SJCRH30 (cell line): ENCODE measurements around the gene CCN5. TPM values are rescaled to one million over a fixed set of nuclear protein-coding genes. Genes with fewer than 3 reads are reported as not detected.
A peak's percentile ranks its signal among the peaks of the same experiment; 100 is the strongest.
"Not testable (repeated sequence)": the region's sequence is repeated elsewhere in the genome, so short reads cannot be mapped to it uniquely, and the experiment has no call there.

Experiments used
- DNase-seq, 2 experiments: peaks; one replicate each; pipeline ENCODE4 v3.0.0-alpha.2; 2015 to 2020
- H3K27ac ChIP-seq: fragments of 250-450 bp; sonication (Bioruptor Pico); 2 replicates; pipeline ENCODE4 v1.5.1; 2020; ENCODE audit warnings: mild to moderate bottlenecking, moderate library complexity
- H3K27me3 ChIP-seq: fragments of 250-450 bp; sonication (Bioruptor Pico); 2 replicates; pipeline ENCODE4 v1.5.1; 2020; ENCODE audit warnings: mild to moderate bottlenecking, moderate library complexity
- H3K36me3 ChIP-seq: fragments of 250-450 bp; sonication (Bioruptor Pico); 2 replicates; pipeline ENCODE4 v1.5.1; 2020; ENCODE audit warnings: mild to moderate bottlenecking, moderate library complexity
- H3K4me1 ChIP-seq: fragments of 250-450 bp; sonication (Bioruptor Pico); 2 replicates; pipeline ENCODE4 v1.5.1; 2020; ENCODE audit warnings: mild to moderate bottlenecking, moderate library complexity
- H3K4me3 ChIP-seq: fragments of 250-450 bp; sonication (Bioruptor Pico); 2 replicates; pipeline ENCODE4 v1.5.1; 2020; ENCODE audit warnings: mild to moderate bottlenecking, moderate library complexity
- H3K9me3 ChIP-seq: fragments of 250-450 bp; sonication (Bioruptor Pico); replicated peaks from 2 replicates; pipeline ENCODE4 v1.5.1; 2020; ENCODE audit warnings: mild to moderate bottlenecking, moderate library complexity
- total RNA-seq: library from RNA; depleted of rRNA; stranded (reverse); fragments of >200 nt; shearing (Covaris generic); gene quantifications from 2 replicates; pipeline ENCODE4 v1.2.3, GENCODE V29; 2014

Gene CCN5
- total RNA-seq, 1 experiment from 2014 or later, result not detected

DNA sequence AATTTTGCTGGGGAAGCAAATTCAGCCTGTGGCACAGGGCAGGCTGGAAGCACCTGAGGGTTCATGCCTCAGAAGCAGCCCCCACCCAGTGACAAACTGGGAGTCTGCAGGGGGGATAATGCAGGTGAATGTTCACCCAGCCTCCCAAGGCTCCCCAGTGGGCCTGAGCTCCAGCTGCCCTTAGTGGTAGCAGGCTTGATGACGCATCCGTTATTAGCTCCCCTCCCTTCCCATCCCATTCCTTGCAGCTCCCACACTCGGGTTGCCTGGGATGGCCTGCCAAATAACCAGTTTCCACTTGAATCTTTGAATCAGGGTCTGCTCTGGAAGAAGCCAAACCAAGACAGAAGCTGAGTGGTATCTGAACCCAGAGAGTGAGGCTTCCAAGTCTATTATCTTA, 46.3 kb downstream of the CCN5 start:
- Histone ChIP-seq H3K4me1 (no peaks in the 10 kb centered on the region), H3K36me3 (no peaks in the 10 kb centered on the region), H3K27me3 (peaks cover 47% of the 10 kb centered on the region), H3K27ac (no peak overlapping the region), H3K9me3 (no peaks in the 10 kb centered on the region), H3K4me3 (no peak overlapping the region)
- no peak for DNase-seq

DNA sequence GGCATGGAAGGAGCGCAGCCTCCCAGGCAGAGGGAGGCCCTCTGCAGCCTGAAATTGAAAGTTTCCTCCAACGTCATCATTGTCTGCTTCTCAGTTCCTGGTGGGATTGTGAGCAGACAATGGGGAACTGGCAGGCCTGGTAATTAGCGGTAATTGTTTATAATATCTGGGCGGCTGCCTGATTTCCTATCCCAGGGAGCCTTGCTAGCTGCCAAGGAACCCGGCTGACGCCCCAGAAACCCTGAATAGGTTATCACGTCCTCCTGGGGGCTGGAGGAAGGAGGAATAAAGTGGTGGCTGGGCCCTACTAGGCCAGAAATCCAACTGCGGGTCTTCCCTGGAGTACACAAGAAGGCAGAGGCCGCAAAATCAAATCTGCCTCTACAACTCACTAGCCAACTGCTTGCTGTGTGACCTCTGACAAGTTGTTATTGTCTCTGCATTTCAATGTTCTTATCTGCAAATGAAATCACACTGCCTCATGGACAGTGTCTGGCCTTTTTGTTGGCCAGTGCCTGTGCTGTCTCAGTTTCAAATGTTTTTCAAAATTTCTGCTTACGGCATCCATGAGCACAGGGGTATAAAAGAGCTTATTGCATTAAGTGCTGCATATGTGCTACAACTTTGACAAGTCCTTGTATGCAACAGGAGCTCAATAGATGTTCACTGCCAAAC, 47.4 kb downstream of the CCN5 start:
- Histone ChIP-seq H3K4me1 (no peaks in the 10 kb centered on the region), H3K9me3 (no peaks in the 10 kb centered on the region), H3K27ac (no peak overlapping the region), H3K27me3 (peaks cover 47% of the 10 kb centered on the region), H3K4me3 (no peak overlapping the region), H3K36me3 (no peaks in the 10 kb centered on the region)
- no peak for DNase-seq

DNA sequence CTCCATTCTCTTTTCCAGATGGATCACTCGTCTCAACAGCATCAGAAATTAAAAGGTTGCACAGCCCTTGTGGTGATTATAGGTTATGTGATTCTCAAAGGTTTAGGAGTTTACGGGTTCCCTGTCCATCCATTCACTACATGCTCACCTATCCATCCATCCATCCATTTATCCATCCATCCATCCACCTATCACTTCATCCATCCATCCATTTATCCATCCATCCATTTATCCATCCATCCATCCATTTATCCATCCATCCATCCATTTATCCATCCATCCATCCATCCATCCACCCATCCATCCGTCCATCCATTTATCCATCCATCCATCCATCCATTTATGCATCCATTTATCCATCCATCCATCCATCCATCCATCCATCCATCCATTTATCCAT, 48.6 kb downstream of the CCN5 start:
- H3K36me3 ChIP-seq, H3K4me1 ChIP-seq, H3K27ac ChIP-seq, H3K4me3 ChIP-seq, H3K9me3 ChIP-seq, DNase-seq: not testable (repeated sequence)
- H3K27me3 ChIP-seq, result peaks cover 39% of the 10 kb centered on the region

DNA sequence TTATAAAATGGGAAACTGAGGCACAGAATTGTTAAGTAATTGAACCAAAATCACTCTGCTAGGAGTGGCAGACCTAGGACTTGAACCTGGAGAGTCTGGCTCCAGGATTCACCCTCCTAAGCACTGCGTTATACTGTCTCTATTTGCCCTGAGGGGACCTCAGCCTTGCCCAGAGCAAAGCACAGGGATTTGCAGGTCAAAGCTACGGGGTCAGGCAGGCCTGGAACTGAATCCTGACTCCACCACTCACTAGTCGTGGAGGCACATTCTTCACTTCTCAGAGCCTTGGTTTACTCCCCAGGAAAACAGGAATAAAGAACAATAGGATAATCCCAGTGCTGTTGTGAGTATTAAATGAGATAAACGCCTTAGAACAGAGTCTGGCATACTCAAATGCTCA, 49.9 kb downstream of the CCN5 start:
- Histone ChIP-seq H3K36me3 (no peaks in the 10 kb centered on the region), H3K27ac (no peak overlapping the region), H3K4me1 (no peaks in the 10 kb centered on the region), H3K4me3 (no peak overlapping the region), H3K9me3 (no peaks in the 10 kb centered on the region), H3K27me3 (peaks cover 35% of the 10 kb centered on the region)
- DNase-seq, result no peak

DNA sequence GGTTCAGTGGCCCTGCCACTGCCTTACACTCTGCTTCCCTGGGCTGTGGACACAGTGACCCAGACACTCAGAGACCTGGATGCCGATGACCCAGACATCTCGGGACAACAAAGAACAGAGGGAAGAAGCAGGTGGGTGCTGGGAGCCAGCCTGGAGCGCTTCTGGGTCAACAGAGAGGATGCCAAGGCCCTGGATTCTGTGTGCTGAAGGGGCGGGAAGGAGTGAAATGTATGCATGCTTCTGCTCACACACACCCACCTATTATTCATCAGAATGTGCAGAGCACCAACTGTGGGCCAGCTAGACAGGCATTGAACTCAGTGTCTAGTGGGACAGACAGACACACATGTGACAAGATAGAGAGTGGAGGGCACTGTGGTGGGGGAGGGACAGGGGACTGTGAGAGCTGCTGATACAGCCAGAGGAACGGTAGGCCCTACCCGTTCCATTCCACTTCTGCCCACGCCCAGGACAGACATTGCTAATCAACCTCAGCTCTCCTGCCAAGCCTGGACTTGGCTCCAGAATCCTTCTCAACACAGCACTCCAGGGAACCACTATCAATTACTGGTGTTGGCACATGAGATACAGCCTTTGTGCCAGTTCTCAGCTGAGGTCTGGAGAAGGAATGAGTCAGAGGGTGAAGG, 50.7 kb downstream of the CCN5 start:
- Histone ChIP-seq H3K27ac (no peak overlapping the region), H3K4me1 (no peaks in the 10 kb centered on the region), H3K36me3 (no peaks in the 10 kb centered on the region), H3K9me3 (no peaks in the 10 kb centered on the region), H3K4me3 (no peak overlapping the region), H3K27me3 (peaks cover 28% of the 10 kb centered on the region)
- no peak for DNase-seq

DNA sequence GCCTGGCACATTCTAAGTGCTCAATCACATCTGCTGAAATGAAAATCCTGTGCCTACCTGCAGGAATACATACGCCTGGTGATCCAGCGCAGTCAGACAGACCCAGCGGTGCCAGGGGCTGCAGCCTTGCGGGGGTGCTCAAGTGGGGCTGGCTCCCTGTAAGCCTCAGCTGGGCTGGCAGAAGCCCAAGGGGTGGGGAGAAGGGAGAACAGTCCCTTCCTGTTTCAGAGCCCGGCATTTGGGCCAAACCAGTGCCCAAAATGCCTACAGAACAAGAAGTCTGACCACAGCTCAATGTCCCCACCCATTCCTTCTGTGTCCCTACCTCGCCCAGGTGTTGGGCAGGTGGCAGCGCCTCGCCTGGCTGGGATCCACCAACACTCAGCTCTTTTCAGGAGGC, 53.1 kb downstream of the CCN5 start:
- H3K27me3 ChIP-seq, result peaks cover 25% of the 10 kb centered on the region; the same call in 1 of the 2 replicates
- H3K9me3 ChIP-seq, result no peaks in the 10 kb centered on the region
- DNase-seq, result no peak
- H3K4me3 ChIP-seq, result no peak overlapping the region
- H3K27ac ChIP-seq, result no peak overlapping the region
- H3K4me1 ChIP-seq, result no peaks in the 10 kb centered on the region
- H3K36me3 ChIP-seq, result no peaks in the 10 kb centered on the region

DNA sequence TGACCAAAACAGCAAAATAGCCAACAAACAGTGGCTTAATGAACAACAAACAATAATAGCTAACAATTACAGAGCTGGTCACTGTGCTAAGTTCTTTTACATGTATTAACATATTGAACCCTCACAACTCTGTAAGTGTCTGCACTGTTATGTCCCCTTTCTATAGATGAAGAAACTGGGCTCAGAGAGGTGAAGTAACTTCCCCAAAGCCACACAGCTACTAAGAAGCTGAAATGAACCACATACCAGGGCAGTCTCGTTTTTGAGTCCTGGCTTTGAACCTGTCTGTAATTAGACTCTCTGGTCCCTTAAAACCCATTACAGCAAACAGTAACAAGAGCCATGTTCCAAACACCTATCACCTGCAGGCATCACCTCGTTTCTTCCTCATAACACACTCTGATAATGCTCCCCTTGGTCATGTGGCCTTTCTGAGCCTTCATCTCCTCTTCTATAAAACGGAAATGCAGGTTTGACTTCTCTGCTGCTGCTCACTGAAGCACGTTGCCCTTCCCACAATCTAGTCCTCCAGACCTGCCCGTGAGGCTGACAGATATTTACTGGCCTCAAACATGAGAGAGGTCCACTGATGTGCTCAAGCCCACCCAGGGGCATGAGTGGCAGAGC, 53.8 kb downstream of the CCN5 start:
- H3K27ac ChIP-seq, result no peak overlapping the region
- no peak for DNase-seq
- no peaks in the 10 kb centered on the region for H3K36me3 ChIP-seq
- H3K4me3 ChIP-seq, result no peak overlapping the region
- no peaks in the 10 kb centered on the region for H3K9me3 ChIP-seq
- H3K27me3 ChIP-seq, result peaks cover 20% of the 10 kb centered on the region; the same call in 1 of the 2 replicates
- no peaks in the 10 kb centered on the region for H3K4me1 ChIP-seq

DNA sequence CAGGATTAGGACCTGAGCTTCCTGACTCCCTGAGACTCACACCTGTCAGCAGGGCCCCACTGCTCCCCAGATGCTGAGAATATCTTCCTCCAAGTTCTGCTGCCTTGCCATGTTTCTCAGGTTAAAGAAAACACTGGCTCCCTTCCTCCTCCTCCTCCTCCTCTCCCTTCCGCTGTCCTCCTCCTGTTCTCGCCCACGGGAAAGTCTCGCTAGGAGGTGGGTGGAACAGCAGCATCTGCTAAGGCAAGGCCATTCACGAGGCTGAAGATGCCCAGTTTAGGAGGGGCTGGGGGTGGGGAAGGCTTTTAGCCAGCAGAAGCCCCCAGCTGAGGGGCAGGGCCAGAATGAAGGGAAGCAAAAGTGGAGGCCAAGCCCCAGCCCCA, 54.3 kb downstream of the CCN5 start:
- peaks cover 17% of the 10 kb centered on the region; the same call in 1 of the 2 replicates for H3K27me3 ChIP-seq
- H3K27ac ChIP-seq, result no peak overlapping the region
- H3K36me3 ChIP-seq, result no peaks in the 10 kb centered on the region
- H3K4me3 ChIP-seq, result no peak overlapping the region
- no peak for DNase-seq
- no peaks in the 10 kb centered on the region for H3K4me1 ChIP-seq
- H3K9me3 ChIP-seq, result no peaks in the 10 kb centered on the region

DNA sequence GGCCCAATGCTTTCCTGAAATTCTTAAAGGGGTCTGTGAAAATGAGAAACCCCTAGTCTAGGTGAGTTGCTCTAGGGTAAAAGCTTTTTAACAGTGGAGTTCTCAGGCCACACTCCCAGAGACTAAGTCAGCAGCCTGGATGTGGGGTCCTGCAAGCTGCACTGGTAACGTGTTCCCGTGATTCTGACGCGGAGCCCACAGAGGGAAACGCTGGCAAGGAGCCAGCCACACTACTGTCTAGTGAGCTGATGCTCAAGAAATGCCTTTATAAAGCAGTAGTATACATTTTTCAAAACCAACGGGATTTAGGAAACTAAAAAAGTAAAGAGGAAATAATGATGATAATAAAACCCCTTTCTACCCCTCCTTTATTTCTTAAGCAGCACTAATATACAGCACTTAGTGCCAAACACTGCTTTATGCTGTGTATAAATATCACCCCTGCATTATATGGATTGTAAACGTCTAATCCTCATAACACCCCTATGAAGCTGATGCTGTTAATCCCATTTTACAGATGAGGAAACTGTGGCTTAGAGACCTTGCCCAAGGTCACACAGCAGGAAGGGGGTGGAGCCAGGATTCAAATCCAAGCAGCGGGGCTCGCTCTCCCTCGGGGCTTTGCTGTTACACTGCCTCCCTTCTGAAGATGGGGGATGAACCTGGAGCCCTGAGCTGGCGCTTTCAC, 55.5 kb downstream of the CCN5 start:
- no peak for DNase-seq
- Histone ChIP-seq H3K27me3 (peaks cover 13% of the 10 kb centered on the region; the same call in 1 of the 2 replicates), H3K4me3 (no peak overlapping the region), H3K36me3 (no peaks in the 10 kb centered on the region), H3K9me3 (no peaks in the 10 kb centered on the region), H3K4me1 (no peaks in the 10 kb centered on the region), H3K27ac (no peak overlapping the region)

DNA sequence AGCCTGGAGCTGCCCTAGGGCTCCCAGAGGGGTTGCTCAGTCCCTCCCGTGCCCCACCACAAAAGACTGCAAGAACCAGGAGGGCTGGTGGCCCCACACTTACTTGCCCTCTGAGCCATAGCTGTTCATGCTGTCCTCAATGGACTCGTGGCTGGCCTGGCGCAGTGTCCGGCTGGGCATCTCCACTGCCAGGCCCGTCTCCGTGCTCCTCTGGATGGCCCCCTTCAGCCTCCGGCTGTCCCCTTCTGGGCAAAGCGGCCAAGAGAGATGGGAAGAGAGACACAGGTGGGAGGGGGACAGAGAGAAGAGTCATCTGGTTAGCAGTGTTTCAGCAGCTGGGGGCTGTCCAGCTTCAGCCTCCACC, 56.0 kb downstream of the CCN5 start:
- Histone ChIP-seq H3K27ac (no peak overlapping the region), H3K4me1 (no peaks in the 10 kb centered on the region), H3K27me3 (peaks cover 13% of the 10 kb centered on the region; the same call in 1 of the 2 replicates), H3K9me3 (no peaks in the 10 kb centered on the region), H3K4me3 (no peak overlapping the region), H3K36me3 (no peaks in the 10 kb centered on the region)
- DNase-seq, result no peak

DNA sequence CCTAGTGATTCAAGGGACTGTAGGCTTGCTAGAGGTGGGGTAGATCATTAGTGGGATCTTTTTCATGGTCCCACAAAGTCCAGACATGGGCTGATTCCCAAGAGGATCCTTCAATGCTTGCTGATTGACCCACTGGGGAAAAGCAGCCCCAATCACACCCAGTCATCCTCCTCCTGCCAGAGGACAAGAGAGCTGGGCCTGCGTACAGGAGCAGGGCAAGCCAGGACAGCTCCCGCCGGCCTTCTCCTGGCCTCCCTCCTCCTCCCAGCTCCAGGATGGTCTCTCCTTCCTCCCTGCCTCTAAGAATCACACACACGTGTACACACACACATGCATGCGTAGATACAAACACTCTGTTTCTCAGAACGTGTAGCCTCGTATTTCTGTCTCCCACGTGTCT, 57.5 kb downstream of the CCN5 start:
- H3K27me3 ChIP-seq, result peaks cover 13% of the 10 kb centered on the region; the same call in 1 of the 2 replicates
- H3K9me3 ChIP-seq, result no peaks in the 10 kb centered on the region
- no peak overlapping the region for H3K4me3 ChIP-seq
- no peaks in the 10 kb centered on the region for H3K36me3 ChIP-seq
- H3K27ac ChIP-seq, result no peak overlapping the region
- H3K4me1 ChIP-seq, result no peaks in the 10 kb centered on the region
- no peak for DNase-seq

DNA sequence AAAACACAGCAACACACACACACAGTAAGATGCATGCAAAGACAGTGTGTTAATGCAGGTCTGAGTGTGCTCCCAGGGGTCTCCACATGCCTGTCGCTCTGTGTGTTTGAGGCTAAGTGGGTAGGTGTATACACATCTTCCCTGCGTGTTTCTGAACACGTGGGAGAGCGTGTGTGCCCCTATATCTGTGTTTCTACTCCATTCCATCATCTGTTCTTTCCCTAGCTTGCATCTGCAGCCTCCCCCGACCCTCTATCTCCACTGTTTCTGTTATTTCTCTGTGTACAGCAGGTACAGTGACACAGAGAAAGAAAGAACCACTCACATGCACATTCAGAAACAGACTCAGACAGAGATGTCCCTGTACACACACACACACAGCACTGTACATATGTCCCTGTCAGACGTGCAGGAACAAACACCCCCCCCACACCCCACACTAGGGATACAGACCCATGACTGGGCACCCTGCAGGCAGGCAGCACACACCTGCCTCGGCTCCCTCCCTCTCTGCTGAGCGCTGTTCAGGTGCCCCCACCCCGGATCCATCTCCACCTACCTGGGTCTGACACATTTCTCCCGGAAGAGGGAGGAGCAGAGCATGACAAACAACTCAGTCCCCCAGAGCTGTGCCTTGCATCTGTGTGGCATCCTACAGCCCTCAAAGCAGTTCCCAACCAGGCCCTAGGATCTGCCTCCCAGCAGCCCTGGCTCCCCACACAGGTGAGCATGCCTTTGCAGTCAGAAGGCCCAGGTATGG, 58.1 kb downstream of the CCN5 start:
- Histone ChIP-seq H3K36me3 (no peaks in the 10 kb centered on the region), H3K4me1 (no peaks in the 10 kb centered on the region), H3K4me3 (no peak overlapping the region)

DNA sequence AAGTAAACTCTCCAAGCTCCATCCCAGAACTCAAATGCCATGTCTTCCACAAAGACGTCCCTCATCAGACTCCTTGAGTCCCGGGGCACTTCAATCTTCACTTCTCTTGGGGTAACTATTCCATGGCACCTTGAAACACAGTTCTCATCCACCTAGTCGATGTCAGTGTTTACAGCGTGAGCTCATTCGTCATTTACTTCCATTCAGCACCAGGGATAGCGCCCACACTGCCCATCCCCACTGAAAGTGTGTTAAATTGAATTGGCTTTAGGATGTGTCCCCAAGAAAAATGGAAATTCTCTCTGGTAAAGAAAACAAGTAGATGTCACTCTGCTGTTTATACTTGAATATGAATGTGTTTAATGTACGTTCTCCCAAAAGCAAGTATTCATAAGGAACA, 61.8 kb downstream of the CCN5 start:
- no peaks in the 10 kb centered on the region for H3K4me1 ChIP-seq
- H3K4me3 ChIP-seq, result no peak overlapping the region
- no peak overlapping the region for H3K27ac ChIP-seq
- DNase-seq, result peak; percentile 57 to 72
- peaks cover 8% of the 10 kb centered on the region; the same call in 1 of the 2 replicates for H3K27me3 ChIP-seq
- no peaks in the 10 kb centered on the region for H3K9me3 ChIP-seq
- no peaks in the 10 kb centered on the region for H3K36me3 ChIP-seq

More for the DNA sequence above, 58.1 kb downstream of the CCN5 start:
- DNase-seq, result no peak
- Histone ChIP-seq H3K9me3 (no peaks in the 10 kb centered on the region), H3K27me3 (peaks cover 13% of the 10 kb centered on the region; the same call in 1 of the 2 replicates), H3K27ac (no peak overlapping the region)
